ENCODE measurements around the gene ERMARD.

Gene ERMARD

DNA sequence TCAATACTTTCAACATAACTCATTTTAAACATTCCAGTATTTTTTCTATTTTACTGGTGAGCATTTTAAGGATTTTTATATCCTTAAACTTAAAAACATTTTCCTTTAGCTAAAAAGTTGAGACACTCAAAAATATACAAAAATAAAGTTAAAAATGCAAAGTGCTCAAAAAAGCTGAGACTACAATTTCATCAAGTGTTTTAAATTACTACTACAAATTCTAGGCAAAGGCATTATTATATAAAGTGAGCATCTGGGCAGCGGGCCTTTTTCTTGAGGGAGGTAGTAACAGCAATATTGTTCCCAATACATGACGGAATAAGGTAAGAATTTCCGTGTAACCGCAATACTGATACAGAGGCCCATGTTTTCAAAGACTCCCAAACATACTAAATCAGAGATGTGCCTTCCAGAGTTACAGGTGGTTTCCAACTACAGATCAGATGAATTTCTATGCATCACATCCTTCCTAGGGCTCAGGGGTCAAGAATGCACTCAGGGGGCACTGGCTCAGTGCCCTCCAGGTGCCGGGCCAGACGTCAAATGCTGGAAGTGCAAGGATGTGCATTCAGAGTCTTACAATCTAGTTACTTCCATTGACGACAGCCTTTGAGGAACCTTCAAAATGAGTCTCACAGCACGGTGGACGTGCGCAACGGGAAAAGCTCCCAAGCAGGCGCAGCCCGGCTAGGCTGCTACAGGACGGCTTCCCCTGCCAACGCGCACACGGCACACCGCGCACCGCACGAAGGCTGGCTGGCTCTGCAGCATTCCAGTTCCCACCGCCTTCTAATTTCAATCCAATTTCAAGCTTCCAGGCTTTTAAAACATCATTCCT lies 28.8 kb upstream of the ERMARD start:
- TF ChIP-seq NFIC (IDR thresholded peaks at IDR 0.05) (0 out of 2 replicates have a peak, but pooled peaks have one; percentile 12), YY1 (IDR thresholded peaks at IDR 0.05; ENCODE audit: low read depth) (no peak), ZBTB7A (IDR thresholded peaks at IDR 0.05; ENCODE audit: low read depth) (no peak), EP300 (IDR thresholded peaks at IDR 0.05; ENCODE audit: borderline replicate concordance) (no peak), TEAD4 (IDR thresholded peaks at IDR 0.05) (0 out of 2 replicates have a peak, but pooled peaks have one; percentile 13), CEBPB (IDR thresholded peaks at IDR 0.05) (no peak)

GRCh38 chr6:169723200-169723909 lies 28.1 kb upstream of the ERMARD start:
- TF ChIP-seq FOXM1 (IDR thresholded peaks at IDR 0.05; ENCODE audit: borderline replicate concordance, low read depth) (no peak), NFIC (IDR thresholded peaks at IDR 0.05) (peak; percentile 58), TEAD4 (IDR thresholded peaks at IDR 0.05) (peak; percentile 43), YY1 (IDR thresholded peaks at IDR 0.05; ENCODE audit: low read depth) (no peak)

GRCh38 chr6:169723991-169724493 lies 27.4 kb upstream of the ERMARD start:
- 0 out of 2 replicates have a peak, but pooled peaks have one; percentile 10 for TF ChIP-seq YY1 (IDR thresholded peaks at IDR 0.05; ENCODE audit: low read depth)
- TF ChIP-seq EGR1 (IDR thresholded peaks at IDR 0.05), result no peak

DNA sequence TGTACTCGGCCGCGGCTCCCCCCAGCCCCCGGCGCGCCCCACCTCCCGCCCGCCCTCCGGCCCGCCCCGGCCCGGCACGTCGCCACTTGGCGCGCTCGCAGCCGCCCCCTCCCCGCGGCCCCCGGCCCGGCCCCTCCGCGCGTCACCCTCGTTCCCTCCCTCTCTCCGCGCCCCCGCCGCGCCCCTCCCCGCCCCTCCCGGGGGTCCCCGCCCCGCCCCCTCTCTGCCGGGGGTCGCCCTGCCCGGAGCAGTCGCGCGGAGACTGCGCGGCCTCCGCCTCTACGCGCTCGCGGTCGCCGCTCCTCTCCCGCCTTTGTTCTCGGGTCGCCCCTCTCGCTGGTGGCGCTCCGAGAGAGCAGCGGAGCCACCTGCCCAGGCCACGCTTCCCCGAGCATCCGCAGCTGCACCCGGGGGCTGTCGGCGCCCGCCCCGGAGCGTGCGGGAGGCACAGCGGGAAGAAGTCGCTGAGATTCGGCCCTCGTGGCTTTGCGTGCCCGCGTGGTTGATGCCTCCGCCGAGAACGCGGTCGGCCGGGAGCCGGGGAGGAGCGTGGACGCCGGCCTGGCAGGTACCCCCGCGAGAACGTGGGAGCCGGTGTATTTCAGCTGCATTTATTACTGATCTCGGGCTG lies 26.8 kb upstream of the ERMARD start, which contains the start of gene PHF10:
Gene PHF10, minus strand, starts transcription at position 7 of the 631 bp plus-strand sequence. CDS start 569 bp downstream, outside the sequence.
- TF ChIP-seq RAD21 (IDR thresholded peaks at IDR 0.05; ENCODE audit: low read depth) (no peak), TCF12 (IDR thresholded peaks at IDR 0.05; ENCODE audit: low read depth) (0 out of 2 replicates have a peak, but pooled peaks have one; percentile 29), NFIC (IDR thresholded peaks at IDR 0.05) (0 out of 2 replicates have a peak, but pooled peaks have one; percentile 7), TAF1 (IDR thresholded peaks at IDR 0.05; ENCODE audit: low read depth) (no peak; the same call in 1 of the 2 replicates), YY1 (IDR thresholded peaks at IDR 0.05; ENCODE audit: low read depth) (no peak), CEBPB (IDR thresholded peaks at IDR 0.05) (no peak), CREB1 (IDR thresholded peaks at IDR 0.05; ENCODE audit: low read depth) (no peak), ZBTB7A (IDR thresholded peaks at IDR 0.05; ENCODE audit: low read depth) (peak; percentile 79), FOXM1 (IDR thresholded peaks at IDR 0.05; ENCODE audit: borderline replicate concordance, low read depth) (no peak)
- TF ChIP-seq, protein P1, sequence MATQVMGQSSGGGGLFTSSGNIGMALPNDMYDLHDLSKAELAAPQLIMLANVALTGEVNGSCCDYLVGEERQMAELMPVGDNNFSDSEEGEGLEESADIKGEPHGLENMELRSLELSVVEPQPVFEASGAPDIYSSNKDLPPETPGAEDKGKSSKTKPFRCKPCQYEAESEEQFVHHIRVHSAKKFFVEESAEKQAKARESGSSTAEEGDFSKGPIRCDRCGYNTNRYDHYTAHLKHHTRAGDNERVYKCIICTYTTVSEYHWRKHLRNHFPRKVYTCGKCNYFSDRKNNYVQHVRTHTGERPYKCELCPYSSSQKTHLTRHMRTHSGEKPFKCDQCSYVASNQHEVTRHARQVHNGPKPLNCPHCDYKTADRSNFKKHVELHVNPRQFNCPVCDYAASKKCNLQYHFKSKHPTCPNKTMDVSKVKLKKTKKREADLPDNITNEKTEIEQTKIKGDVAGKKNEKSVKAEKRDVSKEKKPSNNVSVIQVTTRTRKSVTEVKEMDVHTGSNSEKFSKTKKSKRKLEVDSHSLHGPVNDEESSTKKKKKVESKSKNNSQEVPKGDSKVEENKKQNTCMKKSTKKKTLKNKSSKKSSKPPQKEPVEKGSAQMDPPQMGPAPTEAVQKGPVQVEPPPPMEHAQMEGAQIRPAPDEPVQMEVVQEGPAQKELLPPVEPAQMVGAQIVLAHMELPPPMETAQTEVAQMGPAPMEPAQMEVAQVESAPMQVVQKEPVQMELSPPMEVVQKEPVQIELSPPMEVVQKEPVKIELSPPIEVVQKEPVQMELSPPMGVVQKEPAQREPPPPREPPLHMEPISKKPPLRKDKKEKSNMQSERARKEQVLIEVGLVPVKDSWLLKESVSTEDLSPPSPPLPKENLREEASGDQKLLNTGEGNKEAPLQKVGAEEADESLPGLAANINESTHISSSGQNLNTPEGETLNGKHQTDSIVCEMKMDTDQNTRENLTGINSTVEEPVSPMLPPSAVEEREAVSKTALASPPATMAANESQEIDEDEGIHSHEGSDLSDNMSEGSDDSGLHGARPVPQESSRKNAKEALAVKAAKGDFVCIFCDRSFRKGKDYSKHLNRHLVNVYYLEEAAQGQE (IDR thresholded peaks at IDR 0.05; ENCODE audit: low read depth), result no peak
- TF ChIP-seq, protein P2, sequence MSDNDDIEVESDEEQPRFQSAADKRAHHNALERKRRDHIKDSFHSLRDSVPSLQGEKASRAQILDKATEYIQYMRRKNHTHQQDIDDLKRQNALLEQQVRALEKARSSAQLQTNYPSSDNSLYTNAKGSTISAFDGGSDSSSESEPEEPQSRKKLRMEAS (IDR thresholded peaks at IDR 0.05), result peak; percentile 94

DNA sequence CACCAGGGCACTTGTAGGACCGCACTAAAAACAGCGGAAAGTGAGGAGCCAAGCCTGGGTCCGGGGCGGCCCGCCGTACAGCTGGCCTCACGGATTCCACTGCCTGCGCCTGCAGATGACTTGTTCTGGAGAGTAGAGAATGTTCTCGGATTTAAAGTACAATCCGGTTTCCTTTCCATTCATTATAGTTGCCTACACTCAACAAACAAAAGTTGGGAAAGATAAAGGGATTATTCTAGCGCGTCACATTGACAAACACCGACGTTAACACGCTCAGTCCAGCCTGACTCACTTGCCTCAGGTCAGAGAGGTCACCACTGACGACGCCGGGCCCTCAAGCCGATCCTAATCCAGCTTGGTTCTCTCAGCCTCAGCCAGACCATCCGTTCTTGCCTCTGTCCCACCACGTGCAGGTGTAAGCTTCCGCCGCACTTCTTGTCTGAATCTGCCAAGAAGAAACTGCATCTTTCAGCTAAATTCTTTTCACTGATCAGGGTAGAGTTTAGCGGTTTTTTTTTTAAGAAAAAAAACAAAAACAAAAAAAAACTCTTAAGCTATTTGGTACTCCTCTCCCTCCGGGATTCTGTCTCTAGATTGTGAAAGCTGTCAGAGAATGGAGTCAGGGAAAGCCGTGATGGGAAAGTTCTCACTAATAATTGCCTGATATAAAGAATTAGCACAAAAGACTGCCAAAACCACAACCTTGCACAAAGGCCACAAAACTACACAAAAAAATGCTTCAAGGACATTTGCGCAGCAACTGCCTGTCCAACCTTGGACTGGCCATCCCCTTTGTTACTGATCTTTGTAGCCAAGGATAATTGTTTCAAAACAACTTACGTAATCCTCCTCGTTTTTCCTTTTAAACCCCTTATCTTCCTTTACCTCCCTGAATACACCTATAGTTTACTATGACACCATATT lies 26.0 kb upstream of the ERMARD start:
- TF ChIP-seq EP300 (IDR thresholded peaks at IDR 0.05; ENCODE audit: borderline replicate concordance), result no peak
- no peak for TF ChIP-seq CEBPB (IDR thresholded peaks at IDR 0.05)
- no peak for TF ChIP-seq TCF12 (IDR thresholded peaks at IDR 0.05; ENCODE audit: low read depth)
- no peak for TF ChIP-seq USF1 (IDR thresholded peaks at IDR 0.05)
- no peak for TF ChIP-seq TEAD4 (IDR thresholded peaks at IDR 0.05)
- TF ChIP-seq TAF1 (IDR thresholded peaks at IDR 0.05; ENCODE audit: low read depth), result no peak

GRCh38 chr6:169726049-169726400 lies 25.4 kb upstream of the ERMARD start:
- TF ChIP-seq CREB1 (IDR thresholded peaks at IDR 0.05; ENCODE audit: low read depth) (no peak), EGR1 (IDR thresholded peaks at IDR 0.05) (no peak), USF1 (IDR thresholded peaks at IDR 0.05) (no peak), FOXM1 (IDR thresholded peaks at IDR 0.05; ENCODE audit: borderline replicate concordance, low read depth) (no peak), EP300 (IDR thresholded peaks at IDR 0.05; ENCODE audit: borderline replicate concordance) (no peak), ZBTB7A (IDR thresholded peaks at IDR 0.05; ENCODE audit: low read depth) (no peak), YY1 (IDR thresholded peaks at IDR 0.05; ENCODE audit: low read depth) (no peak), TCF12 (IDR thresholded peaks at IDR 0.05; ENCODE audit: low read depth) (no peak), NFIC (IDR thresholded peaks at IDR 0.05) (no peak), CEBPB (IDR thresholded peaks at IDR 0.05) (no peak), TAF1 (IDR thresholded peaks at IDR 0.05; ENCODE audit: low read depth) (no peak), TEAD4 (IDR thresholded peaks at IDR 0.05) (no peak), RAD21 (IDR thresholded peaks at IDR 0.05; ENCODE audit: low read depth) (no peak)
- TF ChIP-seq, protein P2 (IDR thresholded peaks at IDR 0.05), result no peak
- TF ChIP-seq, protein P1 (IDR thresholded peaks at IDR 0.05; ENCODE audit: low read depth), result no peak

Measured in Ishikawa (cell line).